Measurements from ENCODE around the gene CCDC51. TPM values are rescaled to one million over a fixed set of nuclear protein-coding genes. Genes with fewer than 3 reads are reported as not detected.

The CCDC51 gene
- polyA plus RNA-seq, 2 of the 4 experiments (the other 2 are of a cell fraction): 19.8 to 26.7 TPM

DNA sequence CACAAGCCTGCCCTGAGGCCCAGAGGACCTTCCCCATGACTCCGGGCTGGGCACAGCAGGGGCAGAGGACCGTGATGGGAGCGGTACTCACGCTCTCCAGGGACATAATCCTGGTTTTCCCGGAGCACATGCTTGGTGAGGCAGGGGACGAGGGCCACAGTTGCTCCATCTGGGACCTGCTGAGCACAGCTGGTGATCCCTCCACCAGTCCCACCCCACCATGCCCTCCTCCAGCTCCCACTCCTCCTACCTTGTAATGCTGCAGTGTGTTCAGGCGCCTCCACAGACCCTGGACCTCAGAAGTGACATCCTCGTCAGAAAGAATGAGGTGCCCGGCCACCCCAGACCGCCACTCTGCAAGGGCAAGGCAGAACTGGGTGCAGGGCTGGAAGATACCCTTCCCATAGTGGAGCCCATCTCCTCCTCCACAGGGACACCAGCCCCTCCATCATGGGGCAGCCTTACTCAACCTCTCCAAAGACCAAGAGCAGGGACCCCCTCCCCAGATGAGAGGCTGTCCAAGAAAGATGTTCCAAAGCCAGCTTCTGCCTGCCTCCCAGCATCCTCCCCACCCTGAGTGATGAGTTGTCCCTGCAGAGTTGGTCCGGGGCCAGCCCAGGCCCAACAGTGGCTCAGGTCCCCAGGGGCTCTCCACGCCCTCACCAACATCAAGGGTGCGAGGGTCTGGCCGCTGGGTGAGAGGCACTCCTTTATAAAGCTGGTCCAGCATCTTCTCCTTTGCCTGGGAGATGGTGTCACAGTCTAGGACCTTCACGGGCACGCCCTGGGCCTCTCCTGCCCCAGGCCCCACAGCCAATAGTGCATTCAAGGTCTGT is 29.5 kb downstream of the CCDC51 start:
- ChIA-PET POLR2A (no interaction called here), CTCF (interaction anchor here (3.3 to 31.5 kb wide), 2 partner anchors 9 to 21 kb away, joined by 18 to 488 read pairs; partner anchors contain the start of gene PLXNB1)
- TF ChIP-seq, protein P1, sequence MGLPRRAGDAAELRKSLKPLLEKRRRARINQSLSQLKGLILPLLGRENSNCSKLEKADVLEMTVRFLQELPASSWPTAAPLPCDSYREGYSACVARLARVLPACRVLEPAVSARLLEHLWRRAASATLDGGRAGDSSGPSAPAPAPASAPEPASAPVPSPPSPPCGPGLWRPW (IDR thresholded peaks at IDR 0.05): no peak
- TF ChIP-seq, protein P2, sequence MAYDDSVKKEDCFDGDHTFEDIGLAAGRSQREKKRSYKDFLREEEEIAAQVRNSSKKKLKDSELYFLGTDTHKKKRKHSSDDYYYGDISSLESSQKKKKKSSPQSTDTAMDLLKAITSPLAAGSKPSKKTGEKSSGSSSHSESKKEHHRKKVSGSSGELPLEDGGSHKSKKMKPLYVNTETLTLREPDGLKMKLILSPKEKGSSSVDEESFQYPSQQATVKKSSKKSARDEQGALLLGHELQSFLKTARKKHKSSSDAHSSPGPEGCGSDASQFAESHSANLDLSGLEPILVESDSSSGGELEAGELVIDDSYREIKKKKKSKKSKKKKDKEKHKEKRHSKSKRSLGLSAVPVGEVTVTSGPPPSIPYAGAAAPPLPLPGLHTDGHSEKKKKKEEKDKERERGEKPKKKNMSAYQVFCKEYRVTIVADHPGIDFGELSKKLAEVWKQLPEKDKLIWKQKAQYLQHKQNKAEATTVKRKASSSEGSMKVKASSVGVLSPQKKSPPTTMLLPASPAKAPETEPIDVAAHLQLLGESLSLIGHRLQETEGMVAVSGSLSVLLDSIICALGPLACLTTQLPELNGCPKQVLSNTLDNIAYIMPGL (CRISPR knock-in tag; IDR thresholded peaks at IDR 0.05; ENCODE audit: borderline replicate concordance): no peak
- no peak for TF ChIP-seq EP300 (IDR thresholded peaks at IDR 0.05)
- TF ChIP-seq, protein P3, sequence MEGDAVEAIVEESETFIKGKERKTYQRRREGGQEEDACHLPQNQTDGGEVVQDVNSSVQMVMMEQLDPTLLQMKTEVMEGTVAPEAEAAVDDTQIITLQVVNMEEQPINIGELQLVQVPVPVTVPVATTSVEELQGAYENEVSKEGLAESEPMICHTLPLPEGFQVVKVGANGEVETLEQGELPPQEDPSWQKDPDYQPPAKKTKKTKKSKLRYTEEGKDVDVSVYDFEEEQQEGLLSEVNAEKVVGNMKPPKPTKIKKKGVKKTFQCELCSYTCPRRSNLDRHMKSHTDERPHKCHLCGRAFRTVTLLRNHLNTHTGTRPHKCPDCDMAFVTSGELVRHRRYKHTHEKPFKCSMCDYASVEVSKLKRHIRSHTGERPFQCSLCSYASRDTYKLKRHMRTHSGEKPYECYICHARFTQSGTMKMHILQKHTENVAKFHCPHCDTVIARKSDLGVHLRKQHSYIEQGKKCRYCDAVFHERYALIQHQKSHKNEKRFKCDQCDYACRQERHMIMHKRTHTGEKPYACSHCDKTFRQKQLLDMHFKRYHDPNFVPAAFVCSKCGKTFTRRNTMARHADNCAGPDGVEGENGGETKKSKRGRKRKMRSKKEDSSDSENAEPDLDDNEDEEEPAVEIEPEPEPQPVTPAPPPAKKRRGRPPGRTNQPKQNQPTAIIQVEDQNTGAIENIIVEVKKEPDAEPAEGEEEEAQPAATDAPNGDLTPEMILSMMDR (IDR thresholded peaks at IDR 0.05): no peak
- TF ChIP-seq, protein P4, sequence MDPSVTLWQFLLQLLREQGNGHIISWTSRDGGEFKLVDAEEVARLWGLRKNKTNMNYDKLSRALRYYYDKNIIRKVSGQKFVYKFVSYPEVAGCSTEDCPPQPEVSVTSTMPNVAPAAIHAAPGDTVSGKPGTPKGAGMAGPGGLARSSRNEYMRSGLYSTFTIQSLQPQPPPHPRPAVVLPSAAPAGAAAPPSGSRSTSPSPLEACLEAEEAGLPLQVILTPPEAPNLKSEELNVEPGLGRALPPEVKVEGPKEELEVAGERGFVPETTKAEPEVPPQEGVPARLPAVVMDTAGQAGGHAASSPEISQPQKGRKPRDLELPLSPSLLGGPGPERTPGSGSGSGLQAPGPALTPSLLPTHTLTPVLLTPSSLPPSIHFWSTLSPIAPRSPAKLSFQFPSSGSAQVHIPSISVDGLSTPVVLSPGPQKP (IDR thresholded peaks at IDR 0.05; ENCODE audit: low read depth, low read length): no peak
- no peak for TF ChIP-seq FOXS1 (CRISPR knock-in tag; IDR thresholded peaks at IDR 0.05)
- no peak for TF ChIP-seq JUN (IDR thresholded peaks at IDR 0.05)
- TF ChIP-seq ZC3H11A (IDR thresholded peaks at IDR 0.05): no peak
- no peak for TF ChIP-seq HEYL (CRISPR knock-in tag; IDR thresholded peaks at IDR 0.05)
- TF ChIP-seq RFX5 (IDR thresholded peaks at IDR 0.05): no peak
- TF ChIP-seq, protein P5, sequence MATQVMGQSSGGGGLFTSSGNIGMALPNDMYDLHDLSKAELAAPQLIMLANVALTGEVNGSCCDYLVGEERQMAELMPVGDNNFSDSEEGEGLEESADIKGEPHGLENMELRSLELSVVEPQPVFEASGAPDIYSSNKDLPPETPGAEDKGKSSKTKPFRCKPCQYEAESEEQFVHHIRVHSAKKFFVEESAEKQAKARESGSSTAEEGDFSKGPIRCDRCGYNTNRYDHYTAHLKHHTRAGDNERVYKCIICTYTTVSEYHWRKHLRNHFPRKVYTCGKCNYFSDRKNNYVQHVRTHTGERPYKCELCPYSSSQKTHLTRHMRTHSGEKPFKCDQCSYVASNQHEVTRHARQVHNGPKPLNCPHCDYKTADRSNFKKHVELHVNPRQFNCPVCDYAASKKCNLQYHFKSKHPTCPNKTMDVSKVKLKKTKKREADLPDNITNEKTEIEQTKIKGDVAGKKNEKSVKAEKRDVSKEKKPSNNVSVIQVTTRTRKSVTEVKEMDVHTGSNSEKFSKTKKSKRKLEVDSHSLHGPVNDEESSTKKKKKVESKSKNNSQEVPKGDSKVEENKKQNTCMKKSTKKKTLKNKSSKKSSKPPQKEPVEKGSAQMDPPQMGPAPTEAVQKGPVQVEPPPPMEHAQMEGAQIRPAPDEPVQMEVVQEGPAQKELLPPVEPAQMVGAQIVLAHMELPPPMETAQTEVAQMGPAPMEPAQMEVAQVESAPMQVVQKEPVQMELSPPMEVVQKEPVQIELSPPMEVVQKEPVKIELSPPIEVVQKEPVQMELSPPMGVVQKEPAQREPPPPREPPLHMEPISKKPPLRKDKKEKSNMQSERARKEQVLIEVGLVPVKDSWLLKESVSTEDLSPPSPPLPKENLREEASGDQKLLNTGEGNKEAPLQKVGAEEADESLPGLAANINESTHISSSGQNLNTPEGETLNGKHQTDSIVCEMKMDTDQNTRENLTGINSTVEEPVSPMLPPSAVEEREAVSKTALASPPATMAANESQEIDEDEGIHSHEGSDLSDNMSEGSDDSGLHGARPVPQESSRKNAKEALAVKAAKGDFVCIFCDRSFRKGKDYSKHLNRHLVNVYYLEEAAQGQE (IDR thresholded peaks at IDR 0.05): no peak
- TF ChIP-seq ZNF302 (CRISPR knock-in tag; IDR thresholded peaks at IDR 0.05): no peak
- TF ChIP-seq MYC (IDR thresholded peaks at IDR 0.05; ENCODE audit: borderline replicate concordance, low read length): no peak
- TF ChIP-seq NFE2L2 (conservative IDR thresholded peaks at IDR 0.05; ENCODE audit: low read length): no peak
- TF ChIP-seq, protein P6, sequence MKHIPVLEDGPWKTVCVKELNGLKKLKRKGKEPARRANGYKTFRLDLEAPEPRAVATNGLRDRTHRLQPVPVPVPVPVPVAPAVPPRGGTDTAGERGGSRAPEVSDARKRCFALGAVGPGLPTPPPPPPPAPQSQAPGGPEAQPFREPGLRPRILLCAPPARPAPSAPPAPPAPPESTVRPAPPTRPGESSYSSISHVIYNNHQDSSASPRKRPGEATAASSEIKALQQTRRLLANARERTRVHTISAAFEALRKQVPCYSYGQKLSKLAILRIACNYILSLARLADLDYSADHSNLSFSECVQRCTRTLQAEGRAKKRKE (CRISPR knock-in tag; IDR thresholded peaks at IDR 0.05; ENCODE audit: low read depth): no peak
- no peaks in the 10 kb centered on the region for H3K4me1 ChIP-seq
- WGBS (ENCODE audit: missing lambda C conversion rate): 95% methylated on average over 3 of the region's 16 CpGs
- H3K4me3 ChIP-seq: no peak overlapping the region
- FAIRE-seq: no peak
- ATAC-seq: no peak
- no peaks in the 10 kb centered on the region for H3K9me3 ChIP-seq
- no peak for DNase-seq (ENCODE audit: low read depth in 1 of 2, low spot score in 1 of 2)
- no peak overlapping the region for H3K4me2 ChIP-seq
- no peak overlapping the region for H3K27ac ChIP-seq

All from A549 (cell line).